22Rv1 (cell line): ENCODE results near the gene IL10RA.
"Not testable (repeated sequence)": the region's sequence is repeated elsewhere in the genome, so short reads cannot be mapped to it uniquely, and the experiment has no call there.

Experiments used
- H3K27ac ChIP-seq: fragments of 450-650 bp; 2 replicates; pipeline ENCODE4 v1.5.1; 2017
- ZFX ChIP-seq: fragments of 450-650 bp; IDR thresholded peaks from 2 replicates; pipeline ENCODE4 v1.6.1; 2017; ENCODE audit warnings: antibody characterized with exemption, borderline replicate concordance
- TF ChIP-seq, protein P1 (sequence below): fragments of 450-650 bp; IDR thresholded peaks from 2 replicates; pipeline ENCODE4 v1.5.1; 2017; ENCODE audit warnings: mild to moderate bottlenecking

The IL10RA gene

DNA sequence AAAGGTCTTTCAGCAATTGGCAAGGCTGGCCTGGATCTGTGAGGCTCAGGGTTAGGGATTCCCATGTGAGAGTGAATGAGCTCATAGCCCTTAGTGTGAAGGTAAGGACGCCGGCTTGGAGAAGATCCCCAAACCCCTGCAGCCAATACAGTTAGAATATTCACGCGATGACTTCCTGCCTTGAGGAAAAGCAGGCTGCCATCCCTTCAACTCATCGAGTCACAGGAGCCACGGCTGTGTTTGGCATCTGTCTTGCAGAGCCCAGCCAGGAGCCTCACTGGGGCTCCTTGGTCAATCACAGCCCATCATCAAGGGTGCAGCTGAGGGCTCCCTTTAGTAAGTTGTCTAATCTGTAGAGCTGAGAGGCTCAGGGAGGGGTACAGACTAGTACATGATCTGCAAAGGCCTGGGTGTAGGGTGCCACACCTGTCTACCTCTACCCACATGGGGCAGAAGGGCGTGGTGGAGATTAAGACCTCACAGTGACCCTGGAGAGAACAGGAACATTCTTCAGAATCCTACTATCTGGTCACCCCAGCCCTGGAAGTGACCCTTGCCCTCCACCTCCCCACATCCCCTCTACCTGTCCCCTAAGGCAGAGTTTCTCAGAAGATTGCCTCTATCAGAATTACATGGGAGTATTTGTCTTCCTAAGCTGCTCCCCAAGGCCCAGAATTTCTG, 18.5 kb downstream of the IL10RA start:
- no peak overlapping the region for H3K27ac ChIP-seq
- TF ChIP-seq, protein P1, sequence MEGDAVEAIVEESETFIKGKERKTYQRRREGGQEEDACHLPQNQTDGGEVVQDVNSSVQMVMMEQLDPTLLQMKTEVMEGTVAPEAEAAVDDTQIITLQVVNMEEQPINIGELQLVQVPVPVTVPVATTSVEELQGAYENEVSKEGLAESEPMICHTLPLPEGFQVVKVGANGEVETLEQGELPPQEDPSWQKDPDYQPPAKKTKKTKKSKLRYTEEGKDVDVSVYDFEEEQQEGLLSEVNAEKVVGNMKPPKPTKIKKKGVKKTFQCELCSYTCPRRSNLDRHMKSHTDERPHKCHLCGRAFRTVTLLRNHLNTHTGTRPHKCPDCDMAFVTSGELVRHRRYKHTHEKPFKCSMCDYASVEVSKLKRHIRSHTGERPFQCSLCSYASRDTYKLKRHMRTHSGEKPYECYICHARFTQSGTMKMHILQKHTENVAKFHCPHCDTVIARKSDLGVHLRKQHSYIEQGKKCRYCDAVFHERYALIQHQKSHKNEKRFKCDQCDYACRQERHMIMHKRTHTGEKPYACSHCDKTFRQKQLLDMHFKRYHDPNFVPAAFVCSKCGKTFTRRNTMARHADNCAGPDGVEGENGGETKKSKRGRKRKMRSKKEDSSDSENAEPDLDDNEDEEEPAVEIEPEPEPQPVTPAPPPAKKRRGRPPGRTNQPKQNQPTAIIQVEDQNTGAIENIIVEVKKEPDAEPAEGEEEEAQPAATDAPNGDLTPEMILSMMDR: no peak
- no peak for TF ChIP-seq ZFX

DNA sequence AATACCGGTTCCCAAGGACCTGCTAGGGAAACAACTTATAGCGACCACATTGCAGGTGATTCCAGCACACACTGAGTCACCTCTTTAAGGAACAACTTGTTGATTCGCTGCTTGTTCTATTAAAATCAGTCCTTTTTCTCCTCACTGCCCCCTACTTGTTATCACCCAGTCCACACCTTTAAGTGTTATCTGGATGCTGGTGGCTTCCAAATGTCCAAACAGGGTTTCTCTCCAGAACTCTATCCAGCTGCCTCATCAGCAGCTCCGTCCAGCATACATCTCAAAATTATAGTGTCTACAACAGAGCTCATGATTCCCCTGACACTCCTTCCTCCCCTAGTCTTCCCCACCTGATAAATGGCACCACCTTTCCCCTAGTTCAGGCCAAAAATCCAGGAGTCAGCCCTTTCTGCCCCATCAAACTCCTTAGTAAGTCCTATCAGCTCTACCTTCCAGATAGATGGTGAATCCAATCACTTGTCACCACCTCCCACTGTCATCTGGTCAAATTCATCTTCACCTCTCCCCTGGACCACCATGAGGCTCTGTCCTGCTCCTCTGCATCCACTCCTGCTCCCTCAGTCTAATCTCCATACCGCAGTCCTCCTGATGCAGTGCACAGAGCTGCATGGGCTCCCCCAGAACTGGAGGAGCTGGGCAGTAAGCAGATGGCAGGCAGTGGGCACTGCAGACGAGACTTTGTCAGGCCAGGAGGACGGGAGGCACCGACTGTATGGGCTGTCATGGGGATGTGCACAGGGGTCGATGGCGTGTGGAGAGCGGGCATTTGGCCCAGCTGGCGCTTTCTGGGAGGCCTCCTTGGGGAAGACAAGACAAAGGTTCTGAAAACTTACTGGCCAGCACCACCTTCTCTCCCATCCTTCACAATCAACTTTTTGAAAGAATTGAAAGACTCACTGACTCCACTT, 19.3 kb downstream of the IL10RA start:
- TF ChIP-seq ZFX: no peak
- TF ChIP-seq, protein P1: no peak
- no peak overlapping the region for H3K27ac ChIP-seq

DNA sequence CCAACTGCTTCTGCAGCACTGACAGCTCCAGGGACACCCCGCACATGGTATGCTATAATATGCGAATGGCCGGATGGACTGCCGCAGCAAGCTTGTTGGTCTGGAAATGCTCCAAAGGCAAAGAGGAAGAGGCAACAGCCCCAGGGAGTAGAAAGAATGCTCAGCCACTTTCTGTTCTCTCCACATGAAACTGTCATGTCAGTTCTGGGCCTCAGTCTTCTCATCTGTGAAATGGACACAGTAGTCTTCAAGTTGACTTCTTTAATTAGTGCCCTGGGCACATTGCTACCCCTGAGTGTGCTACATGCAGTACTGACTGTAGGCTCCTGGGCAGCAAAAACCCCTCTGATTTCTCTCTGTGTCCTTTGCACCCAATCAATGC, 19.9 kb downstream of the IL10RA start:
- no peak overlapping the region for H3K27ac ChIP-seq
- no peak for TF ChIP-seq ZFX
- TF ChIP-seq, protein P1: no peak

DNA sequence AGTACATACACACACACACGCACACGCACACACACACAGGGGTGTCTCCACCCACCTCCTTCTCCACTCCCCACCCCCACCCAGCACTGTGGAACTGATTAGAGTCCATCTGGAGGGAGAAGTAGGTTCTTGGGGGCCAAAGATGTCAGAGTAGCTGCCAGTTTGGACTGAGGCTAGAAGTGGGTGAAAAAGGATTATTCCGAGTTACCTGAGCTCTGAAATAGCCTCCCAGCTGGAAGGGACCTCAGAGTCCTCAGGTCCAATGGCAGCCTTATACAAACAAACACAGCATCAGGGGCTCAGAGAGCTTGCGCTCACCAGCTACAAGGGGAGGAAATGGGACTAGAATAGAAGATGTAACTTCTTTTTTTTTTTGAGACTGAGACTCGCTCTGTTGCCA, 20.8 kb downstream of the IL10RA start:
- H3K27ac ChIP-seq: no peak overlapping the region

DNA sequence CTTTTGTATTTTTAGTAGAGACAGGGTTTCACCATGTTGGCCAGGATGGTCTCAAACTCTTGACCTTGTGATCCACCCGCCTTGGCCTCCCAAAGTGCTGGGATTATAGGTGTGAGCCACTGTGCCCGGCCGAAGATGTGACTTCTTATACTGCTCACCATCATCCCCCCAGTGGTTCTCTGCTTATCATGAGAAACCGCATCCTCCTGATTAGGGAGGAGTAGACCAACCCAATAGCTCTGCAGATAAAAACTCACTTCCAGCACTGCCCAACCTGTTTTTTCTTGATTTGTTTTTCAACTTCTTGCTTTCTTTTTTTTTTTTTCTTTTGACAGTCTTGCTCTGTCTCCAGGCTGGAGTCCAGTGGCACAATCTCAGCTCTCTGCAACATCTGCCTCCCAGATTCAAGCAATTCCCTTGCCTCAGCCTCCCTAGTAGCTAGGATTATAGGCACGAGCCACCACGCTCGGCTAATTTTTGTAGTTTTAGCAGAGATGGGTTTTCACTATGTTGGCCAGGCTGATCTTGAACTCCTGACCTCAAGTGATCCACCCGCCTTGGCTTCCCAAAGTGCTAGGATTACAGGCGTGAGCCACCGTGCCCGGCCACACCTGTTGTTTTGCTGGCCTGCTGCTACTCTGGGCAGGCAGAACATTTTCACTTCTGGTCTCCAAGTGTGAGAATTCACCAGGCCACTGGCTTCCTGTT, 21.5 kb downstream of the IL10RA start:
- H3K27ac ChIP-seq: not testable (repeated sequence)

More for the DNA sequence above, 20.8 kb downstream of the IL10RA start:
- no peak for TF ChIP-seq ZFX
- TF ChIP-seq, protein P1: no peak

DNA sequence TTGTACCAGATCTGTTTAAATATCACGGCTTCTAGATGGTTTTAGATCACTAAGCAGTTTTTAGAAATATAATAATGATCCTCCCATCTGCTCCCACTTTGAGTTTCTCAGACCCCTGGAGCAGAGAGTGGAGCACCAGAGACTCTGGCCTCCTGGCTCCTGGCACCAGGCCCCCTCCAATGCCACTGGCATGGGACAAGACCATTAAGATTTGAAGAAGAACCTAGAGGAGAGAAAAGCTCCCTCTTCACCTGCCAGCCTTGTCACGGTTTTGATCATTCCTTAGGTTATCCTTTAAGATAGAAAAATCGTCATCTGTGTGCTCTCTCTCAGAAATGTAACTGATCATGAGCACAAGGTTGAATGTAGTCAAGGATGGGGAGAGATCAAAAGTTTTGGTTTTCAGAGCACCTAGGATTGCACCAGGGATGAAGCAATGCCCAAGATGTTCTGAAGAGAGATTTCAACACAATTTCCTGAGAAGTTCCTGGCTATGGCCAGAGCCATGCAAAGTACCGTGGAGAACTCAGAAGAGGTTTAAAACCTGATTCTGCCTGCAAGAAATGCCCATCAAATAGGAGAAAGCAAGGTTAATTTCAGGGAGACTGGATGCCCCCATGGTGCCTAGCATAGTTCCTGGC, 22.2 kb downstream of the IL10RA start:
- no peak overlapping the region for H3K27ac ChIP-seq

More for the DNA sequence above, 22.2 kb downstream of the IL10RA start:
- TF ChIP-seq, protein P1: no peak
- TF ChIP-seq ZFX: no peak
